K562 (cell line): ENCODE measurements around the gene CCM2. TPM values are rescaled to one million over a fixed set of nuclear protein-coding genes. Genes with fewer than 3 reads are reported as not detected.

Experiments used
- ATAC-seq: fragments of 200-7000 bp; cut with Tn5 transposase; 3 replicates; pipeline ENCODE4 v1.9.1; 2020; ENCODE audit warnings: moderate library complexity
- BruUV-seq: library from RNA; stranded (reverse); fragments of 400-500 nt; replicated peaks from 2 replicates; lab custom pipeline; 2021; lab: Mats Ljungman, UMichigan
- CTCF ChIA-PET: fragments of 300-600 bp; formaldehyde crosslinking; extraction: SDS; loops from one replicate; lab custom pipeline; 2021; ENCODE audit warnings: low intra/inter-chr PET ratio; lab: Yijun Ruan, JAX
- POLR2A ChIA-PET: fragments of 300-600, 350-650 bp; sonication (Branson Sonifier 250); formaldehyde crosslinking; extraction: SDS; loops from one replicate; lab custom pipeline; 2021; ENCODE audit warnings: antibody characterized with exemption, inconsistent platforms; lab: Yijun Ruan, JAX
- DNase-seq, 4 experiments: peaks; one replicate each; pipeline versions ENCODE4 v3.0.0 to v3.0.0-alpha.2; 2011 to 2018; ENCODE audit warnings: low spot score in 3 of 4, mixed read lengths in 3 of 4; ENCODE audit errors: extremely low read depth in 1 of 4
- FAIRE-seq: peaks from 2 replicates; lab custom pipeline; 2011; peaks lifted over from hg19 to GRCh38; lab: Jason Lieb, UNC
- H2AFZ ChIP-seq: 2 replicates; pipeline ENCODE4 v1.6.0; 2011; ENCODE audit warnings: low read depth, low read length, control low read depth, inconsistent platforms
- H3K27ac ChIP-seq: fragments of 200-600 bp; 3 replicates; pipeline ENCODE4 v1.8.0; 2011; ENCODE audit warnings: low read depth, mild to moderate bottlenecking, control low read depth, inconsistent platforms, low read length, moderate library complexity, mixed read lengths; ENCODE audit errors: extremely low read depth
- H3K27me3 ChIP-seq, 2 experiments: fragments of 300-600 bp in 1 of 2; 2 replicates in 1 of 2; 3 replicates in 1 of 2; pipeline versions ENCODE4 v1.6.0 to v1.8.0; 2011; ENCODE audit warnings: inconsistent platforms in 2 of 2, low read length in 2 of 2, mild to moderate bottlenecking in 1 of 2, mixed read lengths in 1 of 2, moderate library complexity in 1 of 2; ENCODE audit not compliant: control insufficient read depth in 2 of 2, insufficient read depth in 2 of 2
- H3K36me3 ChIP-seq: fragments of 300-600 bp; 3 replicates; pipeline ENCODE4 v1.8.0; 2011; ENCODE audit warnings: mild to moderate bottlenecking, low read length, inconsistent platforms; ENCODE audit not compliant: control insufficient read depth, insufficient read depth
- H3K4me1 ChIP-seq, 2 experiments: fragments of 200-600 bp in 1 of 2; replicated peaks in 1 of 2; 2 replicates in 1 of 2; 3 replicates in 1 of 2; pipeline versions ENCODE4 v1.5.1 to v1.8.0; 2011; ENCODE audit warnings: inconsistent platforms in 2 of 2, low read length in 2 of 2, mild to moderate bottlenecking in 1 of 2, mixed read lengths in 1 of 2, moderate library complexity in 1 of 2; ENCODE audit not compliant: control insufficient read depth in 2 of 2, insufficient read depth in 2 of 2
- H3K4me2 ChIP-seq: 2 replicates; pipeline ENCODE4 v1.6.1; 2011; ENCODE audit warnings: low read length, control low read depth, inconsistent platforms, mixed read lengths; ENCODE audit not compliant: insufficient read depth
- H3K4me3 ChIP-seq: fragments of 200-600 bp; sonication (generic), shearing (Covaris generic); 2 replicates; pipeline ENCODE4 v1.5.1; 2016; ENCODE audit warnings: control low read depth, inconsistent platforms
- H3K79me2 ChIP-seq: fragments of 200-600 bp; 3 replicates; pipeline ENCODE4 v1.8.0; 2011; ENCODE audit warnings: low read length, inconsistent platforms; ENCODE audit not compliant: control insufficient read depth, insufficient read depth
- H3K9ac ChIP-seq, 2 experiments: 2 replicates each; pipeline versions ENCODE4 v1.6.0 to v1.6.1; 2011; ENCODE audit warnings: low read depth in 2 of 2, low read length in 2 of 2, control low read depth in 1 of 2, inconsistent platforms in 1 of 2, mild to moderate bottlenecking in 1 of 2, mixed read lengths in 1 of 2; ENCODE audit not compliant: insufficient read depth in 1 of 2
- H3K9me1 ChIP-seq: one replicate; pipeline ENCODE4 v1.6.0; 2011; ENCODE audit warnings: inconsistent platforms, mild to moderate bottlenecking, low read length, moderate library complexity; ENCODE audit not compliant: control insufficient read depth, insufficient read depth
- H3K9me3 ChIP-seq: replicated peaks from 2 replicates; pipeline ENCODE4 v1.5.1; 2011; ENCODE audit warnings: low read depth, low read length, inconsistent platforms; ENCODE audit not compliant: control insufficient read depth, insufficient read depth
- H4K20me1 ChIP-seq: replicated peaks from 2 replicates; pipeline ENCODE4 v1.6.1; 2011; ENCODE audit warnings: low read length, inconsistent platforms, mixed read lengths; ENCODE audit not compliant: control insufficient read depth, insufficient read depth
- HNRNPL ChIP-seq: fragments of 200-400 bp; formaldehyde crosslinking; IDR thresholded peaks from 2 replicates; pipeline ENCODE4 v1.6.1; 2017; ENCODE audit warnings: low read depth, mild to moderate bottlenecking, low read length
- MCM2 ChIP-seq: fragments of 450-650 bp; IDR thresholded peaks from 2 replicates; pipeline ENCODE4 v1.6.1; 2017; ENCODE audit warnings: low read depth, mild to moderate bottlenecking
- RAD21 ChIP-seq, 2 experiments: fragments of 250-450 bp in 1 of 2; fragments of 450-650 bp in 1 of 2; sonication (Bioruptor Pico) in 1 of 2; formaldehyde crosslinking in 1 of 2; IDR thresholded peaks in 1 of 2; conservative IDR thresholded peaks in 1 of 2; 2 replicates each; pipeline versions ENCODE4 v1.4.0 to v1.8.0; 2020 to 2022; ENCODE audit warnings: mild to moderate bottlenecking in 2 of 2, moderate library complexity in 1 of 2
- WGBS: fragments of 100-300 bp; shearing (Covaris generic); methylation state at CpG from one replicate; pipeline ENCODE4 v1.1.6; 2016; ENCODE audit warnings: low coverage, mixed read lengths; ENCODE audit not compliant: insufficient coverage; ENCODE audit errors: missing lambda C conversion rate; 5-methylcytosine and 5-hydroxymethylcytosine counted together
- in situ Hi-C: fragments of 300-500 bp; cut with MboI; formaldehyde crosslinking; loops from 4 replicates; pipeline ENCODE4 v1.15.0; 2018; ENCODE audit warnings: inconsistent platforms, mixed read lengths
- intact Hi-C: fragments of 100-400 bp; cut with micrococcal nuclease; formaldehyde crosslinking; loops from 2 replicates; pipeline ENCODE4 v1.14.2; 2022
- polyA plus RNA-seq, 8 experiments: library from polyadenylated mRNA; depleted of rRNA in 4 of 8; stranded (reverse) in 5 of 8; unstranded in 3 of 8; fragments of >200 nt; fragmentation: Nextera tagmentation in 2 of 8; fragmentation: Illumina TruSeq in 1 of 8; extraction: Ambion mirVana in 2 of 8; extraction: Trizol in 1 of 8; gene quantifications; 2 replicates each; pipeline versions ENCODE4 v1.2.1 to v1.2.3, GENCODE V29; 2011 to 2014; ENCODE audit warnings: inconsistent platforms in 1 of 8, missing spikeins in 1 of 8
- total RNA-seq, 7 experiments: library from RNA; depleted of rRNA in 6 of 7; stranded (reverse); fragments of >200 nt in 6 of 7; fragmentation: Illumina TruSeq in 2 of 7; extraction: Trizol in 2 of 7; gene quantifications; 2 replicates each; pipeline versions ENCODE4 v1.2.1 to v1.2.3, GENCODE V29; 2011 to 2021; ENCODE audit warnings: low replicate concordance in 1 of 7
- TF ChIP-seq, protein P1 (sequence below): fragments of 450-650 bp; IDR thresholded peaks from 2 replicates; pipeline ENCODE4 v1.6.1; 2016; ENCODE audit warnings: mild to moderate bottlenecking
- TF ChIP-seq, protein P2 (sequence below): sonication (generic); formaldehyde crosslinking; IDR thresholded peaks from 2 replicates; pipeline ENCODE4 v1.8.1; 2023; ENCODE audit warnings: mild to moderate bottlenecking, missing genetic modification reagents

Gene CCM2
- total and polyA plus RNA-seq, 9 of the 15 experiments (the other 6 are each of a cell fraction or from before 2014, with no cell fraction given), result 0.41 to 38.6 (median 25.9) TPM

DNA sequence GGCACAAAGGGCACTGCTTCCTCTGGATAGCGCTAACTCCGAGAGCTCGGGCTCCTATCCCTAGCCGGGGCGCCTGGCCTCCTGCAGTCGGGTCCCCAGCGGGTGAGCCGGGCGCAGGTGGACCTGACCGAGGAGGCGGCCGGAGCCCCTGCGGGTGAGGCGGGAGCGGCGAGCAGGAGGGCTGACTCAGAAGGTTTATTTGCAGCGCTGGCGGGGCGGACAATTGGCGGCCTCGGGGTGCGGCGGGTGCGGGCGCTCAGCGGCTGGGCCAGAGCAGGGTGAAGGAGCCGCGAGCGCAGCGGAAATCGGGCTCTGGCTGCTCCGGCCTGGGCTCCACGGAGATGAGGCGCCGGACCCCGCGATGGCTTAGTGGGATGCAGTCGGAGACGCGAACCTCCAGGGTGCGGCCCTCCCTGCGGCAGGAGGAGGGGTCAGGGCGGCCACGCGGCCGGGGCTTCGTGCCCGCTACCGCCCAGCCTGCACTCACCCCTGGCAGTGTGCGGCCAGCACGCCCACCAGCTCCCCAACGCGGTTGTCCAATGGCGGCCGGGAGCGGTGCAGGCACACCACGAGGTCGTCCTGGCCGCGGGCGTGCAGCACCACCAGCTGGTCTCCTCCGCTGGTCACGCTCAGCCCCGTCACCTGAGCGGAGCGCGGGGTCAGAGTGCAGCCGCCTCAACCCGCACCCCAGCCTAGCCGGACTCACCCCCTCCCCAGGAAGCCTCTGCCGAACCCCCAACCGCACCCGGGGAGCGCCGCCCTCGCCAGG, 37.3 kb upstream of the CCM2 start:
- in situ Hi-C loops (no loop called here), intact Hi-C loops (no loop called here)
- ATAC-seq (no peak), FAIRE-seq (no peak), DNase-seq (no peak)
- Histone ChIP-seq H3K9ac (no peak overlapping the region), H3K4me2 (no peak overlapping the region), H4K20me1 (no peaks in the 10 kb centered on the region), H3K4me1 (peaks cover 18 to 41% of the 10 kb centered on the region in 2 experiments), H3K9me3 (no peaks in the 10 kb centered on the region), H3K27ac (no peak overlapping the region), H3K4me3 (no peak overlapping the region), H3K27me3 (no peaks in the 10 kb centered on the region), H3K36me3 (no peaks in the 10 kb centered on the region), H2AFZ (no peak overlapping the region), H3K79me2 (no peaks in the 10 kb centered on the region), H3K9me1 (peaks cover 5% of the 10 kb centered on the region)
- ChIA-PET POLR2A (interaction anchor here (0.6 kb wide), 1 partner anchor 12 kb away, joined by 3 read pairs; no protein-coding TSS in a partner anchor), CTCF (no interaction called here)
- 91% methylated on average over 12 of the region's 76 CpGs for WGBS
- no TSS peak for BruUV-seq
- no peak for TF ChIP-seq RAD21 (CRISPR knock-in tag; conservative IDR thresholded peaks at IDR 0.05 in 1 of 2, IDR thresholded peaks at IDR 0.05 in 1 of 2)
- 0 out of 2 replicates have a peak, but pooled peaks have one; percentile 45 for TF ChIP-seq HNRNPL
- TF ChIP-seq, protein P1, sequence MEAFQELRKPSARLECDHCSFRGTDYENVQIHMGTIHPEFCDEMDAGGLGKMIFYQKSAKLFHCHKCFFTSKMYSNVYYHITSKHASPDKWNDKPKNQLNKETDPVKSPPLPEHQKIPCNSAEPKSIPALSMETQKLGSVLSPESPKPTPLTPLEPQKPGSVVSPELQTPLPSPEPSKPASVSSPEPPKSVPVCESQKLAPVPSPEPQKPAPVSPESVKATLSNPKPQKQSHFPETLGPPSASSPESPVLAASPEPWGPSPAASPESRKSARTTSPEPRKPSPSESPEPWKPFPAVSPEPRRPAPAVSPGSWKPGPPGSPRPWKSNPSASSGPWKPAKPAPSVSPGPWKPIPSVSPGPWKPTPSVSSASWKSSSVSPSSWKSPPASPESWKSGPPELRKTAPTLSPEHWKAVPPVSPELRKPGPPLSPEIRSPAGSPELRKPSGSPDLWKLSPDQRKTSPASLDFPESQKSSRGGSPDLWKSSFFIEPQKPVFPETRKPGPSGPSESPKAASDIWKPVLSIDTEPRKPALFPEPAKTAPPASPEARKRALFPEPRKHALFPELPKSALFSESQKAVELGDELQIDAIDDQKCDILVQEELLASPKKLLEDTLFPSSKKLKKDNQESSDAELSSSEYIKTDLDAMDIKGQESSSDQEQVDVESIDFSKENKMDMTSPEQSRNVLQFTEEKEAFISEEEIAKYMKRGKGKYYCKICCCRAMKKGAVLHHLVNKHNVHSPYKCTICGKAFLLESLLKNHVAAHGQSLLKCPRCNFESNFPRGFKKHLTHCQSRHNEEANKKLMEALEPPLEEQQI, result no peak
- TF ChIP-seq, protein P2, sequence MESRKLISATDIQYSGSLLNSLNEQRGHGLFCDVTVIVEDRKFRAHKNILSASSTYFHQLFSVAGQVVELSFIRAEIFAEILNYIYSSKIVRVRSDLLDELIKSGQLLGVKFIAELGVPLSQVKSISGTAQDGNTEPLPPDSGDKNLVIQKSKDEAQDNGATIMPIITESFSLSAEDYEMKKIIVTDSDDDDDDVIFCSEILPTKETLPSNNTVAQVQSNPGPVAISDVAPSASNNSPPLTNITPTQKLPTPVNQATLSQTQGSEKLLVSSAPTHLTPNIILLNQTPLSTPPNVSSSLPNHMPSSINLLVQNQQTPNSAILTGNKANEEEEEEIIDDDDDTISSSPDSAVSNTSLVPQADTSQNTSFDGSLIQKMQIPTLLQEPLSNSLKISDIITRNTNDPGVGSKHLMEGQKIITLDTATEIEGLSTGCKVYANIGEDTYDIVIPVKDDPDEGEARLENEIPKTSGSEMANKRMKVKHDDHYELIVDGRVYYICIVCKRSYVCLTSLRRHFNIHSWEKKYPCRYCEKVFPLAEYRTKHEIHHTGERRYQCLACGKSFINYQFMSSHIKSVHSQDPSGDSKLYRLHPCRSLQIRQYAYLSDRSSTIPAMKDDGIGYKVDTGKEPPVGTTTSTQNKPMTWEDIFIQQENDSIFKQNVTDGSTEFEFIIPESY, result peak; percentile 94
- TF ChIP-seq MCM2, result no peak
